ENCODE measurements around the gene CBX4.

CBX4 gene

DNA sequence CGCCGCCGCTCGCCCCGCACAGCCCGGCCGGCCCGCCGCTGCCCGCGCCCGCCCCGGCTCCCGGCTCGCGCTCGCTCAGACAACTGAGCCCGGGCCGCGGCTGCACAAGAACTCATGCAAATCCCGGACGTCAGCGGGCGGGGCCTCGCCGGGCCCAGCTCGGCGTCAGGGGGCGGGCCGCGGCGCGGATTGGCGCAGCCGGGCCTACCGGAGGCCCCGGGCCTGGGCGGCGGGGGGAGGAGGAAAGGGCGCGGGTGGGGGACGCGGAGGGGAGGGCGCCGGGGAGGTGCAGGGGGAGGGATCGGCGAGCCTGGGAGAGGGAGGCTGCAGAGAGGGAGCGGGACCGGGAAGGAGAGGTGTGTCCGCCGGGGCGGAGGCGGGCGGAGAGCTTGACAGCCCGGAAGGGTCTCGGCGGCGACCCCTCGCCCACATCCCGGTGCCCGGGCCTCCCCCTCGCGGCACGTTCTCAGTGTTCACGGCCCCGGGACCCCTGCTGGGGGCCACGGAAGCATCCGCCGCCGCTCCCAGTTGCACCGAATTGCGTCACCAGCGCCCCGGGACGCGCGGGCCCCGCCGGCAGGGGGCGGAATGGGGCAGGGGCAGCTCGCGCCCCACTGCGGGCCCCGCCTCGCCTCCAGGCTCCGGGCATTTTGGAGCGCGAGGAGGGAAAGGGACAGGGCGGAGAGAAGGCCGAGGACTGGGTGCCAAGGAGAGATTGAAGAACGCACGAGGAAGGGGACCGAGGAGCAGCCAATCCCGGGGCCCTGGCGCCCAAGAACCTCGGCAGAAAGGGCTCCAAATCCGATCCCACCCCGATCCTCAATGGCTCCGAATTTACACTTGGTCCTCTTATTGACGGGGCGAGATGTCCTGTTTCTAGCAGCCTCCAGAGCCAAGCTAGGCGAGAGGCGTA is at the start of gene CBX4 (continued):
- TF ChIP-seq PRDM6 (tag by site-specific recombination; IDR thresholded peaks at IDR 0.05): no peak
- TF ChIP-seq ZNF560 (tag by site-specific recombination; IDR thresholded peaks at IDR 0.05; ENCODE audit: borderline replicate concordance): 0 out of 2 replicates have a peak, but pooled peaks have one; percentile 19
- TF ChIP-seq ZNF596 (tag by site-specific recombination; IDR thresholded peaks at IDR 0.05): 0 out of 2 replicates have a peak, but pooled peaks have one; percentile 38
- TF ChIP-seq ZNF510 (tag by site-specific recombination; IDR thresholded peaks at IDR 0.05; ENCODE audit: insufficient replicate concordance): no peak
- 0 out of 2 replicates have a peak, but pooled peaks have one; percentile 52 for TF ChIP-seq REST (tag by site-specific recombination; IDR thresholded peaks at IDR 0.05)
- TF ChIP-seq ZNF544 (tag by site-specific recombination; IDR thresholded peaks at IDR 0.05): no peak
- no peak for TF ChIP-seq ZNF19 (tag by site-specific recombination; IDR thresholded peaks at IDR 0.05; ENCODE audit: low read depth)
- TF ChIP-seq ZBTB1 (tag by site-specific recombination; IDR thresholded peaks at IDR 0.05): 0 out of 2 replicates have a peak, but pooled peaks have one; percentile 51
- TF ChIP-seq GLIS1 (tag by site-specific recombination; IDR thresholded peaks at IDR 0.05): peak; percentile 91
- TF ChIP-seq TCF7L2 (IDR thresholded peaks at IDR 0.05; ENCODE audit: borderline replicate concordance, low read depth, low read length): no peak
- no peak; the same call in 1 of the 2 replicates for TF ChIP-seq ZNF155 (tag by site-specific recombination; IDR thresholded peaks at IDR 0.05)
- TF ChIP-seq, protein P1, sequence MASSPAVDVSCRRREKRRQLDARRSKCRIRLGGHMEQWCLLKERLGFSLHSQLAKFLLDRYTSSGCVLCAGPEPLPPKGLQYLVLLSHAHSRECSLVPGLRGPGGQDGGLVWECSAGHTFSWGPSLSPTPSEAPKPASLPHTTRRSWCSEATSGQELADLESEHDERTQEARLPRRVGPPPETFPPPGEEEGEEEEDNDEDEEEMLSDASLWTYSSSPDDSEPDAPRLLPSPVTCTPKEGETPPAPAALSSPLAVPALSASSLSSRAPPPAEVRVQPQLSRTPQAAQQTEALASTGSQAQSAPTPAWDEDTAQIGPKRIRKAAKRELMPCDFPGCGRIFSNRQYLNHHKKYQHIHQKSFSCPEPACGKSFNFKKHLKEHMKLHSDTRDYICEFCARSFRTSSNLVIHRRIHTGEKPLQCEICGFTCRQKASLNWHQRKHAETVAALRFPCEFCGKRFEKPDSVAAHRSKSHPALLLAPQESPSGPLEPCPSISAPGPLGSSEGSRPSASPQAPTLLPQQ (tag by site-specific recombination; IDR thresholded peaks at IDR 0.05): peak; percentile 94
- TF ChIP-seq ZNF791 (tag by site-specific recombination; IDR thresholded peaks at IDR 0.05): no peak
- TF ChIP-seq BCL11B (tag by site-specific recombination; IDR thresholded peaks at IDR 0.05; ENCODE audit: low read depth): peak; percentile 89; the same call in 1 of the 2 replicates
- TF ChIP-seq, protein P2, sequence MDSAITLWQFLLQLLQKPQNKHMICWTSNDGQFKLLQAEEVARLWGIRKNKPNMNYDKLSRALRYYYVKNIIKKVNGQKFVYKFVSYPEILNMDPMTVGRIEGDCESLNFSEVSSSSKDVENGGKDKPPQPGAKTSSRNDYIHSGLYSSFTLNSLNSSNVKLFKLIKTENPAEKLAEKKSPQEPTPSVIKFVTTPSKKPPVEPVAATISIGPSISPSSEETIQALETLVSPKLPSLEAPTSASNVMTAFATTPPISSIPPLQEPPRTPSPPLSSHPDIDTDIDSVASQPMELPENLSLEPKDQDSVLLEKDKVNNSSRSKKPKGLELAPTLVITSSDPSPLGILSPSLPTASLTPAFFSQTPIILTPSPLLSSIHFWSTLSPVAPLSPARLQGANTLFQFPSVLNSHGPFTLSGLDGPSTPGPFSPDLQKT (IDR thresholded peaks at IDR 0.05; ENCODE audit: borderline replicate concordance, low read depth, low read length): no peak
- peak; percentile 92 for TF ChIP-seq ZNF324 (tag by site-specific recombination; IDR thresholded peaks at IDR 0.05)
- peak; percentile 92 for TF ChIP-seq ZNF660 (tag by site-specific recombination; IDR thresholded peaks at IDR 0.05)
- peak; percentile 67; the same call in 1 of the 2 replicates for TF ChIP-seq PRDM4 (tag by site-specific recombination; IDR thresholded peaks at IDR 0.05)
- TF ChIP-seq HOXC10 (CRISPR knock-in tag; IDR thresholded peaks at IDR 0.05): no peak
- TF ChIP-seq, protein P3, sequence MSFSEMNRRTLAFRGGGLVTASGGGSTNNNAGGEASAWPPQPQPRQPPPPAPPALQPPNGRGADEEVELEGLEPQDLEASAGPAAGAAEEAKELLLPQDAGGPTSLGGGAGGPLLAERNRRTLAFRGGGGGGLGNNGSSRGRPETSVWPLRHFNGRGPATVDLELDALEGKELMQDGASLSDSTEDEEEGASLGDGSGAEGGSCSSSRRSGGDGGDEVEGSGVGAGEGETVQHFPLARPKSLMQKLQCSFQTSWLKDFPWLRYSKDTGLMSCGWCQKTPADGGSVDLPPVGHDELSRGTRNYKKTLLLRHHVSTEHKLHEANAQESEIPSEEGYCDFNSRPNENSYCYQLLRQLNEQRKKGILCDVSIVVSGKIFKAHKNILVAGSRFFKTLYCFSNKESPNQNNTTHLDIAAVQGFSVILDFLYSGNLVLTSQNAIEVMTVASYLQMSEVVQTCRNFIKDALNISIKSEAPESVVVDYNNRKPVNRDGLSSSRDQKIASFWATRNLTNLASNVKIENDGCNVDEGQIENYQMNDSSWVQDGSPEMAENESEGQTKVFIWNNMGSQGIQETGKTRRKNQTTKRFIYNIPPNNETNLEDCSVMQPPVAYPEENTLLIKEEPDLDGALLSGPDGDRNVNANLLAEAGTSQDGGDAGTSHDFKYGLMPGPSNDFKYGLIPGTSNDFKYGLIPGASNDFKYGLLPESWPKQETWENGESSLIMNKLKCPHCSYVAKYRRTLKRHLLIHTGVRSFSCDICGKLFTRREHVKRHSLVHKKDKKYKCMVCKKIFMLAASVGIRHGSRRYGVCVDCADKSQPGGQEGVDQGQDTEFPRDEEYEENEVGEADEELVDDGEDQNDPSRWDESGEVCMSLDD (tag by site-specific recombination; IDR thresholded peaks at IDR 0.05): peak; percentile 90
- peak; percentile 33; the same call in 1 of the 2 replicates for TF ChIP-seq ZNF768 (tag by site-specific recombination; IDR thresholded peaks at IDR 0.05)
- TF ChIP-seq BCL6B (tag by site-specific recombination; IDR thresholded peaks at IDR 0.05): no peak
- TF ChIP-seq ZNF629 (tag by site-specific recombination; IDR thresholded peaks at IDR 0.05): peak; percentile 91
